OCI-LY7 (cell line): Measurements from ENCODE around the gene WDR91.

Experiments
- CTCF ChIP-seq: fragments of 200-600 bp; sonication (generic); conservative IDR thresholded peaks from 2 replicates; pipeline ENCODE4 v1.5.1; 2014; ENCODE audit warnings: mild to moderate bottlenecking, antibody characterized with exemption, low read length, moderate library complexity, mixed read lengths
- EZH2phosphoT487 ChIP-seq: fragments of 200-600 bp; sonication (generic); IDR thresholded peaks from 2 replicates; pipeline ENCODE4 v1.6.1; 2018; ENCODE audit warnings: low read depth, borderline replicate concordance, mild to moderate bottlenecking, mixed run types, antibody characterized with exemption, low read length, moderate library complexity, mixed read lengths

GRCh38 chr7:135169141-135169963 lies 42.0 kb downstream of the WDR91 start:
- TF ChIP-seq CTCF, result peak; percentile 86
- TF ChIP-seq EZH2phosphoT487, result no peak
